Parathyroid adenoma (tissue), 2 donors: ENCODE results near the gene NUDT16.

ENCODE experiments used
- H2AFZ ChIP-seq: fragments of 300-600 bp; sonication (generic); one replicate; pipeline ENCODE4 v1.7.0; 2017; ENCODE audit warnings: antibody characterized with exemption, mild to moderate bottlenecking
- H3K27ac ChIP-seq: fragments of 300-600 bp; sonication (generic); one replicate; pipeline ENCODE4 v1.7.0; 2017
- H3K27me3 ChIP-seq: fragments of 300-600 bp; sonication (generic); one replicate; pipeline ENCODE4 v1.7.0; 2017; ENCODE audit warnings: low read length; ENCODE audit not compliant: control insufficient read depth, insufficient read depth
- H3K36me3 ChIP-seq: fragments of 300-600 bp; sonication (generic); one replicate; pipeline ENCODE4 v1.7.0; 2017; ENCODE audit warnings: low read length; ENCODE audit not compliant: control insufficient read depth, insufficient read depth
- H3K4me1 ChIP-seq: fragments of 300-600 bp; sonication (generic); one replicate; pipeline ENCODE4 v1.7.0; 2017; ENCODE audit warnings: control low read depth
- H3K4me2 ChIP-seq: fragments of 300-600 bp; sonication (generic); one replicate; pipeline ENCODE4 v1.7.0; 2017; ENCODE audit warnings: low read length
- H3K4me3 ChIP-seq: fragments of 300-600 bp; sonication (generic); one replicate; pipeline ENCODE4 v1.7.0; 2017; ENCODE audit warnings: low read depth, low read length
- H3K79me2 ChIP-seq: fragments of 300-600 bp; sonication (generic); one replicate; pipeline ENCODE4 v1.7.0; 2017; ENCODE audit warnings: control low read depth
- H3K9ac ChIP-seq: fragments of 300-600 bp; sonication (generic); one replicate; pipeline ENCODE4 v1.7.0; 2017; ENCODE audit warnings: mild to moderate bottlenecking
- H3K9me3 ChIP-seq: fragments of 300-600 bp; sonication (generic); one replicate; pipeline ENCODE4 v1.7.0; 2017; ENCODE audit warnings: low read length; ENCODE audit not compliant: control insufficient read depth
- CTCF ChIP-seq: fragments of 300-600 bp; sonication (generic); IDR thresholded peaks from one replicate; pipeline ENCODE4 v1.7.0; 2017; ENCODE audit warnings: antibody characterized with exemption, mild to moderate bottlenecking
- donor health status: primary hyperparathyroidism.

Gene NUDT16

GRCh38 chr3:131393868-131394267, 12.3 kb downstream of the NUDT16 start:
- Histone ChIP-seq H3K27ac (no peak overlapping the region), H3K9ac (no peak overlapping the region), H3K4me2 (no peak overlapping the region), H2AFZ (no peak overlapping the region), H3K4me3 (no peak overlapping the region), H3K36me3 (no peaks in the 10 kb centered on the region), H3K9me3 (no peaks in the 10 kb centered on the region), H3K27me3 (no peaks in the 10 kb centered on the region), H3K79me2 (no peaks in the 10 kb centered on the region), H3K4me1 (no peaks in the 10 kb centered on the region)
- TF ChIP-seq CTCF, result no peak

- no peak for TF ChIP-seq CTCF
- Histone ChIP-seq H3K9me3 (no peaks in the 10 kb centered on the region), H3K4me1 (no peaks in the 10 kb centered on the region), H3K27ac (no peak overlapping the region), H3K9ac (no peak overlapping the region), H3K36me3 (no peaks in the 10 kb centered on the region), H3K79me2 (no peaks in the 10 kb centered on the region), H3K27me3 (no peaks in the 10 kb centered on the region), H3K4me2 (no peak overlapping the region), H2AFZ (no peak overlapping the region), H3K4me3 (no peak overlapping the region)
These were observed 12.8 kb downstream of the NUDT16 start for GRCh38 chr3:131394400-131394799.

DNA sequence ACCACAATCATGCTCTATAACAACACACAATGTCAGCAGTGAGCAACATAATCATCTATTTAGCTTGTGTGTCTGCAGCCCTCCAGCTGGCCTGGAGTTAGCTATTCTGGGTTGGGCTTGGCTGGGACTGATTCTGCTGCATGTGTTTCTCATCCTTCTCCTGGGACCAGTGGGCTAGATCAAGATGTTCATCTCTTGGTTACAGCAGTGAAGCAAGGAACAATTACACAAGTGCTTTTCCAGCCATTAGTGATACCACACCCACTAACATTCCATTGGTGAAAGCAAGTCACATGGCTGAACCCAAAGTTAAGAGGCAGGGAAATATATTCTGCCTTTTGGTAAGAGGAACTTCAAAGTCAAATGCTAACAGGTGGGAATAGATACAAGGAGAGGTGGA, 14.6 kb downstream of the NUDT16 start:
- H3K9ac ChIP-seq, result no peak overlapping the region
- no peak overlapping the region for H3K4me3 ChIP-seq
- no peaks in the 10 kb centered on the region for H3K4me1 ChIP-seq
- no peaks in the 10 kb centered on the region for H3K79me2 ChIP-seq
- no peak overlapping the region for H3K27ac ChIP-seq
- H3K36me3 ChIP-seq, result no peaks in the 10 kb centered on the region
- H3K27me3 ChIP-seq, result no peaks in the 10 kb centered on the region
- no peak overlapping the region for H3K4me2 ChIP-seq
- TF ChIP-seq CTCF, result no peak
- H2AFZ ChIP-seq, result no peak overlapping the region
- no peaks in the 10 kb centered on the region for H3K9me3 ChIP-seq

DNA sequence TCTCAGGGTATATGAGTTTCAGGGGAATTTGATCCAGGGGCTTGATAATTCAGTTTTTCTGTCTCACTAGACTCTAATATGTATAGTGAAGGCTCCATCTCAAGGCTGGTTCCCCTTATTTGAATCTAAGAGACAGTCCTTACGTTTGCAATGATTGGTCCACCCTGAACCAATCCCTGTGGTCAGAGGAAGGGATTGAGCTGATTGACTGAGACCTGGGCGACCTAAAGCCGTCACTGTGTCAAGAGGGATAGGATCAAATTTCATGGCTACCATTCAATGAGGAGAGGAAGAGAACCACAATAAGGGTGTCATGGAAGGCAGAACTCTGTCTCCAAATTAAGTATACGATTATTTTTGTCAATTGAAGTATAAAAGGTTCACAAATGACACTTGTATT, 16.3 kb downstream of the NUDT16 start:
- no peak overlapping the region for H3K9ac ChIP-seq
- H3K79me2 ChIP-seq, result no peaks in the 10 kb centered on the region
- no peak overlapping the region for H3K4me2 ChIP-seq
- H3K27me3 ChIP-seq, result no peaks in the 10 kb centered on the region
- H2AFZ ChIP-seq, result no peak overlapping the region
- TF ChIP-seq CTCF, result no peak
- H3K9me3 ChIP-seq, result no peaks in the 10 kb centered on the region
- no peak overlapping the region for H3K4me3 ChIP-seq
- peaks cover 5% of the 10 kb centered on the region for H3K4me1 ChIP-seq
- H3K27ac ChIP-seq, result no peak overlapping the region
- no peaks in the 10 kb centered on the region for H3K36me3 ChIP-seq

GRCh38 chr3:131401978-131402377, 20.4 kb downstream of the NUDT16 start:
- peak overlapping the region; percentile 28 for H2AFZ ChIP-seq
- no peak overlapping the region for H3K9ac ChIP-seq
- H3K79me2 ChIP-seq, result no peaks in the 10 kb centered on the region
- no peaks in the 10 kb centered on the region for H3K27me3 ChIP-seq
- no peak overlapping the region for H3K4me2 ChIP-seq
- no peak overlapping the region for H3K4me3 ChIP-seq
- TF ChIP-seq CTCF, result no peak
- peaks cover 6% of the 10 kb centered on the region for H3K4me1 ChIP-seq
- no peaks in the 10 kb centered on the region for H3K36me3 ChIP-seq
- H3K9me3 ChIP-seq, result no peaks in the 10 kb centered on the region
- no peak overlapping the region for H3K27ac ChIP-seq
